A549 (cell line): Measurements from ENCODE around the gene SERPINE2.

ENCODE experiments used
- CBX2 ChIP-seq: fragments of 200-600 bp; sonication (generic); IDR thresholded peaks from 2 replicates; pipeline ENCODE4 v1.6.1; 2016; ENCODE audit warnings: low read depth, mild to moderate bottlenecking, borderline replicate concordance
- CTCF ChIP-seq: fragments of >200 bp; sonication (Bioruptor Twin); formaldehyde crosslinking; IDR thresholded peaks from 3 replicates; pipeline ENCODE4 v1.5.1; 2016
- E2F6 ChIP-seq: IDR thresholded peaks from 2 replicates; pipeline ENCODE4 v1.6.1; 2012; ENCODE audit warnings: low read depth, borderline replicate concordance
- HDAC2 ChIP-seq: fragments of 200-600 bp; sonication (generic); IDR thresholded peaks from 2 replicates; pipeline ENCODE4 v1.6.1; 2016
- MAFK ChIP-seq: fragments of 450-650 bp; IDR thresholded peaks from 2 replicates; pipeline ENCODE4 v1.6.1; 2014; ENCODE audit not compliant: partially characterized antibody
- MAX ChIP-seq: IDR thresholded peaks from 2 replicates; pipeline ENCODE4 v1.6.1; 2012
- POLR2A ChIP-seq: IDR thresholded peaks from 2 replicates; pipeline ENCODE4 v1.6.1; 2012; ENCODE audit warnings: mild to moderate bottlenecking, low read length
- RAD21 ChIP-seq, 2 experiments: fragments of >200 bp in 1 of 2; sonication (Bioruptor Twin) in 1 of 2; formaldehyde crosslinking in 1 of 2; IDR thresholded peaks in 1 of 2; conservative IDR thresholded peaks in 1 of 2; 2 replicates in 1 of 2; 3 replicates in 1 of 2; pipeline ENCODE4 v1.6.1; 2012 to 2018; ENCODE audit warnings: inconsistent platforms in 1 of 2
- REST ChIP-seq: fragments of 200-600 bp; sonication (generic); IDR thresholded peaks from 2 replicates; pipeline ENCODE4 v1.6.1; 2016; ENCODE audit warnings: antibody characterized with exemption, mild to moderate bottlenecking, moderate library complexity
- ZNF302 ChIP-seq: fragments of 250-450 bp; sonication (Bioruptor Pico); IDR thresholded peaks from 2 replicates; pipeline ENCODE4 v1.9.0; 2021; ENCODE audit warnings: inconsistent platforms, mild to moderate bottlenecking, moderate library complexity
- ZSCAN20 ChIP-seq: fragments of 250-450 bp; sonication (Bioruptor Pico); IDR thresholded peaks from 2 replicates; pipeline ENCODE4 v1.8.0; 2022; ENCODE audit warnings: mild to moderate bottlenecking, moderate library complexity

- TF ChIP-seq HDAC2 (no peak), ZSCAN20 (no peak), CTCF (no peak), POLR2A (no peak), ZNF302 (CRISPR knock-in tag) (no peak), RAD21 (conservative IDR thresholded peaks at IDR 0.05 in 1 of 2, IDR thresholded peaks at IDR 0.05 in 1 of 2) (no peak), MAX (no peak), E2F6 (no peak), CBX2 (no peak), REST (no peak), MAFK (no peak)
Measured at GRCh38 chr2:223991611-223992010, 47.5 kb downstream of the SERPINE2 start.
